ENCODE results near the gene DPH5.

- TF ChIP-seq POLR2A (IDR thresholded peaks at IDR 0.05) (no peak), CTCF (IDR thresholded peaks at IDR 0.05) (no peak)
Observed at GRCh38 chr1:101073836-101074235, 48.3 kb upstream of the DPH5 start.
